Measurements from ENCODE around the gene MORC1.
"Not testable (repeated sequence)": the region's sequence is repeated elsewhere in the genome, so short reads cannot be mapped to it uniquely, and the experiment has no call there.

Gene MORC1

DNA sequence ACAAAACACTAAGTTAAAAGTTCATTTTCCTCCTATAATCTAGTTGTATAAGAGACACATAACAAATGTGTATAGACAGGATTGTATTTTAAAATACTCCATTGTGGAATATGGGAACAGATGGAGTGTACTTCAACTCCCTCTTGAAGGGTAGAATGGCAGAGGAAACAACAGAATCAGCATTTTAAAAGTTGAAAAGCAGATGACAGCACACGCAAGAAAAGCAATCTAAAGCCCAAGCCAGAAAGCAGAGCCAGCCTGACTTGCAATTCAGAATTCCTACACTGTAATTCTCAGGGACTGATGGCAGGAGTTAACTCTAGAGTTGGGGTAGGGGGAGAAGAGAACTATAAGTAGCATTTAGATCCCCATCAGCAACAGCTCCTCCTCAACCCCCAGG is 22.8 kb downstream of the MORC1 start:
- no peak for DNase-seq

GRCh38 chr3:109093561-109093960 is 24.4 kb downstream of the MORC1 start:
- DNase-seq = no peak

DNA sequence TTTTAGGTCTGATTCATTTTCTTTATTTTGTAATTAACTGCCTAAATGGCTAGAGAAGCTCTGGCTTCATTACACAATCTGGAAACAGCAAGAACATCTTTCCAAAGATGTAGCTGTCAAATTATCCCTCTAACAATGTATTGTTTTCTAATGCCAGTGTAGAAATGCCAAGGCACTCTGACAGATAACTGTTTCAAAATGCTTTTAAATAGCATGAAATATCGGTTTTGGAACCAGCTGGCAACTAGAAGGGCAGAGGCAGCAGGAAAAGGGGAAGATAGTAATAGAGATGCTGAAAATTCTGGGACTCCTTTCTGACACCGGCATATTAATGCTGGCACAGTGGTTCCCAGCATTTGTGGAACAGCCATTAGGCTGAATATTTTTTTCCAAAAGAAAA is 26.1 kb downstream of the MORC1 start:
- DNase-seq = no peak

DNA sequence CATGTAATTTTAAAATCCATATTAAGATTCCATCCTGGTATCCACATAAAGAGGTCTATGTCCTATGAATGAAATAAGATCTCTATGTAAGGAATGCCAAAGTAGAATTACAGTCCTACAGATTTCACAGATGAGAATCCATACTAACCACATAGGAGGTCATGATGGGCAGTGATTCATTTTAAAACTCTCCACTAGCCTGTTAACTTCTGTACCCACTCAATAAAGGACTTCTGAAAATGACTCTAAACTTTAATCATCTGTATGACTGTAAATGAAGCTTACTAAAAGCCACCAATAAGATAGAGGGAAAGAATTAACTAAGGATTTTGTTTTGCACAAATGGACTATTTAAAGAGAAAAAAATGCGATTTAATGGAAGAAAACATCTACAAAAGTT is 28.7 kb downstream of the MORC1 start:
- DNase-seq = no peak

DNA sequence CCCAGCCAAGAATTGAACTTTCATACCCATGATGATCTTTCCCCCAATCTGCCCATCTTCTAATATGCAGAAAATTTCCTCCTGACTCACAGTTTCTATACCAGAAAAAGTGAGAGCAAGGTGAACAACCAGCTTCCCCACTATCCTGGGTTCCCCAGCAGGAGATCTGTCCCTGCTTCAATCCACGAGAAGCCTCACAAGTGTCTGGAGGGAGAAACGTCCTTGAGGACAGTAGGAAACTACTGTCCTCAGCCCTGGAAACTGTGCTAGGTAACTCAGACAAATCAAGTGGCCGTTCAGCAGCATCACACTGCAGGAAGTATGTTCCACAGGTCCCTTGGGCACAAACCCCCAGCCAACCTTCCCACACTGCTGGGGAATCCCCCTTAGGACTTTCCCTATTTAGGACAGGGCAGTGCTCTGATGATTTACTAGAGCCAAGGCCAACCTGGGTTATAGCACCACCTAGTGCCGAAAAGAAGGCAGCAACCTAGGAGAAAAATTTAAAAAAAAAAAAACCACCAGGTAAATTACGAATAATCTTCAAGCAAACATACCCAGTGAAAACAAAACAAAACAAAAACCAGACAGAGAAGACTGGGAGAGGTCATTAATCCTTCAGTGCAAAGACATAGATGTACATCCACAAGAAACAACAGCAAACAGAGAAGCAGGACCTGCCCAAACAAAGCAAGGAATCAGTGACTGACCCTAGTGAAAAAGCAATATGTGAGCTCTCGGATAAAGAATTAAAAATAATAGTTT is 36.0 kb downstream of the MORC1 start:
- no peak for DNase-seq

GRCh38 chr3:109080090-109080489 is 37.8 kb downstream of the MORC1 start:
- not testable (repeated sequence) for DNase-seq

GRCh38 chr3:109073116-109073515 is 44.8 kb downstream of the MORC1 start:
- DNase-seq = no peak

GRCh38 chr3:109072194-109072593 is 45.7 kb downstream of the MORC1 start:
- DNase-seq = no peak

DNA sequence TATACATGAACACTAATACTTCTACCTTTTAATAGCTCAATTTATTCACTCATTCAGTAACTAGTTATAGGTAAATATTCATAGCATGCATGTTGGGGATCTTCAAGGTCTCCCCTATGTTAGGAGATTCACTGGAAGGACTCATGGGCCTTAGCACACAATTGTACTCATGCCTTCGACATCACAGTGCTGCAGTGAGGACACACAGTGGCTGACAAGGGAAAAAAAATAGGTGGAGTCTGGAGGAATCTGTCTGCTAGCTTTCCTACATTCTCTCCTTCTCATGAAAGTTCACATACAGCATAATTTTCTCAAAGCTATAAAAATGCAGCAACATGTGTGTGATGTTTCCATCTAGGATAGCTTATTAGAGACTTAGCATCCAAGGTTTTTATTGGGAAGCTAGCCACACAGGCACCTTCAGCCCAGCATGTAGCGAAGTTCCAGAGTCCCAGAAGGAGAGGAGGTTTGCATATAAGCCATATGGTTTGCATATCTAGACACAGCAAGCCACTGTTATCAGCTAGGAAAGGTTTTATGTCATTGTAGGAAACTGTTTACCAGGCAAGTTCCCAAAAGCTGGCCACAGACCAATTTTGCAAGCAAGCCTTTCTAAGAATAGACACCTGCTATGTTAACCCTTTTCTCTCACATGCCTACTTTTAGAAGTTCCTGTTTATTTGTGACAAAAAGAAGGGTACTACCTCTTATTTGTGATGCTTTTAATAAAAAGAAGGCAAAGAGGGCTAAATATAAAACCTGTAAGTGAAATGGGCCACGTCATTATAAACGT is 46.4 kb downstream of the MORC1 start:
- no peak for DNase-seq

DNA sequence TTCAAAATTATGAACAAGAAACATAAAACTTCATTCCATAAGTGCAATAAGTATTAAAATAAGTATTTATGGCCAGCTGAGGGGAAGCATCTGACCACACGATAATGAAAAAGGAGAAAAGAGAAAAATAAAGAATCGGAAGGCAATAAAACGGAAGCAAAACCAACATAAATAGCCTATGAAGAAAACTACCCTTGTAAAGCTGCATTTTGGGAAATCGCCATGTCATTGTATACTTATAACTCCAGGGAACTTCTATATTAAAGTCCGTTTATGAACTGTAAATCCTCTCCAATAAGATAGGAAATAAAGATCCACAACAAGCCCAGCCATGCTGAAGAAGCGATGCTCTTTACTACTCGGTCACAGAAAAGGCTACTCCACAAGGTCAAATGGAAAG is 47.7 kb downstream of the MORC1 start:
- no peak for DNase-seq

- DNase-seq = no peak
Observed at GRCh38 chr3:109066864-109067263, 51.1 kb downstream of the MORC1 start.

- DNase-seq = no peak
Observed at GRCh38 chr3:109059264-109059663, 58.7 kb downstream of the MORC1 start.

DNA sequence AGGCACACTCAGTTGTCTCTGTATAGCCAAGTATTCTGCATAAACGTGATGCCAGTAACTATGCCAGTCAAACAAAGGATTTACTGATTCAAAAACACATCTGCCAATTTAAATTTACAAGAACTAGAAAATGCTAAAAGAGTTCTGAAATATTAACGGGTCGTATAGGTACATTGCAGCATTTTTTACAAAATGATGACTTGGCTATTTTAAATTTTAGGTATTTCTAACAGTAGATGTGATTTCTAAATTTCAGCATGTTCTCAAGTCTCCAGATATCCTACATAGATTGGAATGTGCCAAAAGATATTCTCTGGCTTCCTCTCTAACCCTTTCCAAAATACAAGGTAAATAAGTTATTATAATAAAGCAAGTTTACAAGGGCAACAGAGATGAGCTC is 60.3 kb downstream of the MORC1 start:
- no peak for DNase-seq

DNA sequence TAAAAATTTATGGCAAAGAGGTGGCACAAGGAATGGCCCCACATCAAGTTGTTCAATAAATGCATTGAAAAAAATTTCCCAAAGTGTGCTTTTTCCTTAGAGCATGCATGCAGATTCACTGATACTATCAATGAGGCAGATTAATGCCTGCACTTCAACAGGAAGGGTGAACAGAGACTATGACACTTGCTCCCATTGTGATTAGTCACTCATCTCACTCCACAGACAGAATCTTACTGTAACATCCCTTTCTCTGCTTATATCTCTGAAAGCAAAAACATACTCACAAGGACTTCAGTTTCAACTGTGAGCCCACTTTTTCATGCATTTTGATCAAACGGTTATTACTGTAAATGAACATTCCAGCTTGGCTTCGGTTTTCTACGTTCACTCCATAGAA is 60.9 kb downstream of the MORC1 start:
- no peak for DNase-seq

DNA sequence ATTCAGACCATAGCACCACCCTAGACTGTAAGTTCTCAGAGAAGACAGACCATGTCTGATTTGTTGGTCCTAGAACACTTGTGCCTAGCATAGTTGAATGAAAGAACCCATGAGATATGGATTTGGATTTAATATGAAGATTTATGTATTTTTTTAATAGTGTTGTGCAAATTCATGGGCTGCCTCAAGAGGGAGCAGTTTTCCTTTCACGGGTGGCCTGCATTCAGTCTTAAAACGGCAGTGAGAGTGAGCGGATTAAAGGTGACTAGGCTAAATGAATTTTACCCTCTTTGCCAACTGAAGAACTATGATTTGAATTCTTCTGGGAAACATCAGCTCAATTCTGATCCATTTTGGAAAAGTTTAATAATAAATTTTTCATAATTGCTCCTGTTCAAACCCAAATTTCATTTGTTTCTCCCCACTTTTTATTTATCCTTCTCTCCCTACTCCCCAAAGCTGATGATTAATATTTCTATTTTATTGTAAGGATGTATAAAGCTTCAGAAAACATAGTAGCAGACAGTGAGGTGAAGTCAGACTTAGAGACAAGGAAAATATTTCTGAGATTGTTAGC is 67.3 kb downstream of the MORC1 start:
- DNase-seq = no peak

GRCh38 chr3:109047366-109047765 is 70.6 kb downstream of the MORC1 start:
- DNase-seq = no peak

- no peak for DNase-seq
Observed at GRCh38 chr3:109045271-109046040, 72.5 kb downstream of the MORC1 start.

DNA sequence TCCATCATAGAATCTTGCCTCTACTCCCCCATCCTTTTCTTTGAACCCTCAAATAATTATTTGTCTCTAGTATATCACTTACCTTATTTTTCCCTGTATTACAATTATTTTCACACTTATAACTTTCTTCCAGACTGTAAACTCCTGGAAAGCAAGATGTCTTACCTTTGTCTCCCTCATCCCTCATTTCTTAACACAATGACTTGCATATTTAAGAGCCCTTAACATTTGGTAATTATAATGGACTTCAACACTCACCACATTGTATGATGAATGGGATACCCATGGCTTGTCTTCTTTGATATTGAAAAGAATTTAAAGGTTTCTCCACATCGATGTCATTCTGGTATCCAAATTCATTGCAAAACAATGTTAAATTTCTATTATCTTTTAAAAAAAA is 82.9 kb downstream of the MORC1 start:
- DNase-seq = no peak

DNA sequence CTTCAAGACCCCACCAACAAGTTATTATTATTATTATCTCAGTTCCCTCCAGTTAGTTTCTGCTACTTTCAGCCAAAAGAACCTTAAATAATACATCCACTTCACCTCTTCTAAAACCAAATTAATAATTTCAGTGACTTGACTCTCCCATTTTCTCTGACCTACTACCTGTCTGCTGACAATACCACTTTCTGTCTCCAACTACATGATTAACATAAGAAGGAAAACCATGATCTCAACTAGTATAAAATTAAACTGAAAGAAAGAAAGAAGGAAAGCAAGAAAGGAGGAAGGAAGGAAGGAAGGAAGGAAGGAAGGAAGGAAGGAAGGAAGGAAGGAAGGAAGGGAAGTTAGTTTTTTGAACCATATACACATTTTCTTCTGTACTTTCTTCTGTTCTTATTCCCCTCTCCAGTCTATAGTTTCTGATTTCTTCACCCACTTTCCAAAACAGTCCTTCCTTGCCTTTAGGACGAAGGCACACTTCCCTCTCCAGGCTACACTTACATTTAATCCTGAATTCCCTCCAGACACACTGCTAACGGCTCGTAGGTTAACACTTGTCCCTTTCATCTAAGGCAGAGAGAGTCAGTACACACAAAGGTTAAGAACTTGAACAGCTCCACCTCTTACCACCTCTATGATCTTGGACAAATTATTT is 84.8 kb downstream of the MORC1 start:
- no peak for DNase-seq

DNA sequence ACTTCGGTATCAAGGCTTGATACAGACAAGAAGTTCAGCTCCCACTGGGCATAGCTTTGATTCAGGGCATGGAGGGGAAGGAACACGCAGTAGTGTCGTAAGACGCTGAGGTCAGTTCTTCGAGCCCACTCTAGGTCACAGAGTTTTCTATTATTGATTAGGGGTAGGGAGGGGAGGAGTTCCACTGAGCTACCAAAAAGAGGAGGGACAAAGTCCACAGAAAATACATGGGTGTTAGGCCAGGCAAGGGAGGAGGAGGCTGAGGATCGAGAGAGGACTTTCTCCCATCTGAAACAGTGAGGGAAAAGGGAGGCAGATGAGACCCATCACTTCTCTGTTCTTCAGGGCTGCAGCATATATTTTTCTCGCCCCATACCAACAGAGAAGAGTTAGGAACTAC is 89.2 kb downstream of the MORC1 start:
- DNase-seq = no peak

GRCh38 chr3:109026821-109027220 is 91.1 kb downstream of the MORC1 start:
- no peak for DNase-seq

DNA sequence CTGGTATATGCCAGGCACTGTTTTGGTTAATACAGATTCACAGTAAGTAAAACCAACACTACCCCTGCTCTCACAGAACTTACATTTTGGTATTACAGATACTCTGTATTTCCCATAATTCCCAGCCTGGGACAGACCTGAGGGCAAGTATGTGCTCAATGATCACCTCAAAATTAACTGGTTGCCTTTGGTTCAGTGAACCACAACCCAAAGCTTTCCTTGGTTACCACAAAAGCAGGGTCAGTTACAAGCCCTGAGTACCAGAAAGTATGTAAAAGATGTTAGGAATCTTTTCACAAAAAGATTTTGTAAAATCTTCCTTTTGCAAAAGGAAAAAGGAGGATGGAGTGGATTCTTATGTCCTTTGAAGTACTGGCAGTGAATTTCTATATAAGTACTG is 92.0 kb downstream of the MORC1 start:
- no peak for DNase-seq
